D721Med (cell line): ENCODE data around the gene CA12.
"Not testable (repeated sequence)": the region's sequence is repeated elsewhere in the genome, so short reads cannot be mapped to it uniquely, and the experiment has no call there.

Experiments used
- DNase-seq: peaks from one replicate; pipeline ENCODE4 v3.0.0; 2011; ENCODE audit warnings: low spot score; ENCODE audit not compliant: insufficient read length
- FAIRE-seq: peaks from 2 replicates; lab custom pipeline; 2011; peaks lifted over from hg19 to GRCh38; lab: Jason Lieb, UNC
- TF ChIP-seq, protein P1 (sequence below): IDR thresholded peaks from 2 replicates; pipeline ENCODE4 v1.5.1; 2012; ENCODE audit warnings: mild to moderate bottlenecking, control low read depth; ENCODE audit not compliant: insufficient read depth; ENCODE audit errors: missing control alignments

CA12 gene

DNA sequence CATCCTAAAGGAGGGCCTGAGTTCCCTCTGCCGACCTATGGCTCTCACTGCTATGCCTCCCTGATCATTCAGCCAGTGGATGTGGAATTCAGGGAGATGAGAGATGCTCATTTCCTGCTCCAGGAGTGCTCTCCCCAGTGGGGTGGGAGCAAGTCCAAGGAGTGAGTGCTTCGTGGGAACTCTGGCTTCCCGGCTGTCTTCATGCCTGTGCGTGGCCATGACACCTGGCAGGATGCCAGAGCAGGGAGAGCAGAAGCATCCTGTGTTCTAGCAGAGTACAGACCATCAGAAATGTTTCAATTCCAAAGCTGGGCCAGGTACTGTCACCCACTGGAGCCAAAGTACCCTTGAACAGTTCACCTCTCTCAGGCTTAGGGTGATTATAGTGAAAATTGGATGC is 59.1 kb downstream of the CA12 start:
- TF ChIP-seq, protein P1, sequence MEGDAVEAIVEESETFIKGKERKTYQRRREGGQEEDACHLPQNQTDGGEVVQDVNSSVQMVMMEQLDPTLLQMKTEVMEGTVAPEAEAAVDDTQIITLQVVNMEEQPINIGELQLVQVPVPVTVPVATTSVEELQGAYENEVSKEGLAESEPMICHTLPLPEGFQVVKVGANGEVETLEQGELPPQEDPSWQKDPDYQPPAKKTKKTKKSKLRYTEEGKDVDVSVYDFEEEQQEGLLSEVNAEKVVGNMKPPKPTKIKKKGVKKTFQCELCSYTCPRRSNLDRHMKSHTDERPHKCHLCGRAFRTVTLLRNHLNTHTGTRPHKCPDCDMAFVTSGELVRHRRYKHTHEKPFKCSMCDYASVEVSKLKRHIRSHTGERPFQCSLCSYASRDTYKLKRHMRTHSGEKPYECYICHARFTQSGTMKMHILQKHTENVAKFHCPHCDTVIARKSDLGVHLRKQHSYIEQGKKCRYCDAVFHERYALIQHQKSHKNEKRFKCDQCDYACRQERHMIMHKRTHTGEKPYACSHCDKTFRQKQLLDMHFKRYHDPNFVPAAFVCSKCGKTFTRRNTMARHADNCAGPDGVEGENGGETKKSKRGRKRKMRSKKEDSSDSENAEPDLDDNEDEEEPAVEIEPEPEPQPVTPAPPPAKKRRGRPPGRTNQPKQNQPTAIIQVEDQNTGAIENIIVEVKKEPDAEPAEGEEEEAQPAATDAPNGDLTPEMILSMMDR = no peak
- FAIRE-seq (no peak), DNase-seq (no peak)

DNA sequence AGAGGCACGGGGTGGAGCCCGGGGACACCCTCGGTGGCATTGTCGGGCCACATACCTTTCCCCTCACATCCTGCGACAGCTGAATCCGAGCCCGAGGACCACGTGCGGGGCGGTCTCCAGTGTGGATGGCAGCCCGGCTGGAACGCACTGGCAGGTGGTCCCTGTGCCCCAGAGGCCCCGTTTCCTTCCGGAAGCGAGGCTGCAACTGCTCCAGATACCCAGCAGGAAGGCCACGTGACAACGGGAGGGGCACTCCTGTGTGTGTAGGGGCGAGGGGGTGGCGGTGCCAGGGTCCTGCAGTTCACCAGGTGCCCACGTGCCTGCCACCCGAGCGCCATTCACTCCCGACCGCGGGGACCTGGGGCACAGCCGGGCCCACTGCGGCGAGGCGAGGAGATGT is 60.2 kb downstream of the CA12 start:
- DNase-seq = no peak
- no peak for FAIRE-seq
- TF ChIP-seq, protein P1 = no peak

DNA sequence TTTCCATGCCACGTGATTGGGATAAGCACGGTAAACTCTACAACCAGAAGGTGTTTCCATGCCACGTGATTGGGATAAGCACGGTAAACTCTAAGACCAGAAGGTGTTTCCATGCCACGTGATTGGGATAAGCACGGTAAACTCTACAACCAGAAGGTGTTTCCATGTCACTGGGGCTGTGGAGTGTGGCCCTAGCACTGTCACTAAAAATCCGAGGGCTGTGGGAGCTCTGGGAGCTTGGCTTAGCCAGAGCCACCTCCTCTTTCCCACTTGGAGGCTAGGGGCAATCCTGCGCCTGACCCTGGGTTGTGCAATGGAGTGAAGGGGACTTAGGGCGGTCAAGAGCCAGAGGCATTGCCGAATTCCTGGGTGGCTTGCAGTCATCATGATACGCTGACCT is 60.7 kb downstream of the CA12 start:
- not testable (repeated sequence) for FAIRE-seq, DNase-seq

DNA sequence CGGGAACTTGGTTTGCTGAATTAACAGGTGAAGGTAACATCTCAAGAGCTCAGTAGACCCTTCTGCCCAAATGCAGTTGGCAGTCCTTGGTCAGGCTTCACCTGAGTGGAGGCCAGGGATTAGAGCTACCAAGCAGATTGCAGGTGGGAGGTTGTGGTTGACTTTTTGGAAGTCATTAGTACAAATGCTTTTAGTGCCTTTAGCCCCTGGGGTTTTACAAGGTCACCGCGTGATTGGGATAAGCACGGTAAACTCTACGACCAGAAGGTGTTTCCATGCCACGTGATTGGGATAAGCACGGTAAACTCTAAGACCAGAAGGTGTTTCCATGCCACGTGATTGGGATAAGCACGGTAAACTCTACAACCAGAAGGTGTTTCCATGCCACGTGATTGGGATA is 61.2 kb downstream of the CA12 start:
- not testable (repeated sequence) for DNase-seq, FAIRE-seq

DNA sequence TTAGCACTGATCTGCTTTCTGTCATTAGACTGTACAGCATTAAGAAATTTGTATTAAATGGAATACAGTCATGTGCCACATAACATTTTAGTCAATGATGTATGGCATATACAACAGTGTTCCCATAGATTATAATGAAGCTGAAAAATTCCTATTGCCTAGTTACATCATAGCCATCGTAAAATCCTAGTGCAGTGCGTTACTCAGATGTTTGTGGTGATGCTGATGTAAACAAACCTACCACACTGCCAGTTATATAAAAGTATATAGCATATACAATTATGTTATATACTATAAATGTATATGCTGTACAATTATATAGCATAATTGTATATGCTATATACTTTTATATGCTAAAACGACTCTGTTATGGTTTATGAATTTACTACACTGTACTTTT is 62.6 kb downstream of the CA12 start:
- FAIRE-seq (no peak), DNase-seq (no peak)
- TF ChIP-seq, protein P1 = no peak

DNA sequence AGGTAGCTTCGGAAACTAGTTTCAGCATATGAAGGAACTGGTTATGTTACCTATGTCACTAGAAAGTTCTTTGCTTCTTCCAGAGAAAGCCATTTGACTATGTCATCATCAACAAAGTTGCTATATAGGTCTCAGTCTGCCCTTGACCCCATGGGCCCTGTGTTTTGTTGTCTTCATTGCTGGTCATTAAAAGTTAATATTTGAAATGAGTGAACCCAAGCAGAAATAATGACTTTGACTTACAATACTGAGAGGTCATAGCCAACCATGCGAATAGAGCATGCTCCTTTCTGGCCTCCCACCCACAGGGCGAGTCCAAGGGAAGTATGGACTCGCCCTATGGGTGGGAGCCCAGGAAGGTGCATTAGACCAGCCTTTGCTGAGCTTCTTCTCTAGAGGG is 63.3 kb downstream of the CA12 start:
- no peak for DNase-seq
- FAIRE-seq = no peak
- TF ChIP-seq, protein P1 = no peak

DNA sequence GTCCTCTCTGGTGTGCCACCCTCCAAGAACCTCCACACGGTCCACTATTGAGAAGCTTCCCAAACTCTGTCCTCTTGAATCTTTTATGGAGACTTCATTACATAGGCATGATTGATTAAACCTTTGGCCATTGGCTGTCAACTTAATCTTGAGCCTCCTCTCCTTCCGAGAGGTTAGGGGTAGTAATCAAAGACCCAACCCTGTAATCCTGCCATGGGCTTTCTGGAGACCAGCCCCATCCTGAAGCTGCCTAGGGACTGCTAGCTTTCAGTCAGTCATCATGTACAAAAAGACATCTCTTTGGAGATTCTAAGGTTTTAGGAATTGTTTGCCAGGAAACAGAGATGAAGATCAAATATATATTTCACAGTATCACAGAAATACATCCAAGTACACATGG is 67.2 kb downstream of the CA12 start:
- DNase-seq = no peak
- no peak for FAIRE-seq
- TF ChIP-seq, protein P1 = no peak

DNA sequence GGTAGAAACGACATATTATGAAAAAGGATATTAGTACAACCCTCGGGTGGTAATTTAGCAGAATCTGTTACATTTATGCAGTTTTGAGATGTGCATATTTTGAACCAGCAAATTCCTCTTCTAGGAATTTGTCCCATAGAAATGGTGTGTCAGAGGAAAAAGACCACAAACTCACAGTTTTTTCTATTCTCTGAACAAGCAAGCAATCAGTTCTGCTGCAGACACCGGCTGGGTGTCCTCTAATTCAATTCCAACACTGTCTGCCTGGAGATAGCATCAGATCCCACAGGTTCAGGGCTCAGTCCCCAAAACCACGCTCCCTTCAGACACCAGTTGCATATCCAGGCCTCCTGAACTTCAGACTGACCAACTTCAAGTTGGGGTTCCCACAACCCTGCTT is 67.8 kb downstream of the CA12 start:
- DNase-seq (no peak), FAIRE-seq (no peak)
- TF ChIP-seq, protein P1 = no peak

DNA sequence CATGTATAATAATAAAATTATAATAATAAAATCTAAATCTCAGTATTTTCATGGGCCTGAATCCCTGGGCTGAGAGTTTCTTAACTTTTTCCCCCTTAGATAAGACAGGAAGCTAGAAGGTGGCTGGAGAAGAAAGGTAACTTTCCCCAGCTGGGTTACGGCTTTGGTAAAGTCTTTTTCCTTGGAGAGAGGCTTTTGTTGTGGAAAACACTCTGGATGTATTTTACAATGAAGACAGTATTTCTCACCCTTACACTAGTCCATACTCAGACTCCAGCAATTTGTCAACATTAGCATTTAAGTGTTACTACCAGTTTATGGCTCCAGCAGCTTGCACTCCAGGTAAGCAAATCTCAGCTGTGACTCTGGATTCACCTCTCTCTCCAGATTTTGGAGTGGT is 69.4 kb downstream of the CA12 start:
- TF ChIP-seq, protein P1 = no peak
- FAIRE-seq (no peak), DNase-seq (no peak)
